Nephron progenitor cell (in vitro differentiated cells): ENCODE data around the gene PTCH2.
"Not testable (repeated sequence)": the region's sequence is repeated elsewhere in the genome, so short reads cannot be mapped to it uniquely, and the experiment has no call there.

Experiments used
- DNase-seq: peaks from one replicate; pipeline ENCODE4 v3.0.0; 2021
- H3K27ac Mint-ChIP-seq: 2 replicates; pipeline ENCODE4 v1.8.0; 2021; ENCODE audit warnings: mild to moderate bottlenecking, moderate library complexity, mixed read lengths
- H3K27me3 Mint-ChIP-seq: 2 replicates; pipeline ENCODE4 v1.8.0; 2021; ENCODE audit warnings: mild to moderate bottlenecking, low read depth, mixed read lengths; ENCODE audit not compliant: poor library complexity
- H3K36me3 Mint-ChIP-seq: 2 replicates; pipeline ENCODE4 v1.8.0; 2021; ENCODE audit warnings: low read depth, mixed read lengths
- H3K4me1 Mint-ChIP-seq: 2 replicates; pipeline ENCODE4 v1.8.0; 2021; ENCODE audit warnings: mixed read lengths
- H3K4me3 Mint-ChIP-seq: 2 replicates; pipeline ENCODE4 v1.8.0; 2021; ENCODE audit warnings: mild to moderate bottlenecking, moderate library complexity, mixed read lengths
- H3K9me3 Mint-ChIP-seq: 2 replicates; pipeline ENCODE4 v1.8.0; 2021; ENCODE audit warnings: mild to moderate bottlenecking, moderate library complexity, mixed read lengths
- TF ChIP-seq, protein P1 (sequence below): fragments of 200-600 bp; sonication (generic); IDR thresholded peaks from 2 replicates; pipeline ENCODE4 v1.5.0; 2021; ENCODE audit warnings: antibody characterized with exemption

Gene PTCH2

DNA sequence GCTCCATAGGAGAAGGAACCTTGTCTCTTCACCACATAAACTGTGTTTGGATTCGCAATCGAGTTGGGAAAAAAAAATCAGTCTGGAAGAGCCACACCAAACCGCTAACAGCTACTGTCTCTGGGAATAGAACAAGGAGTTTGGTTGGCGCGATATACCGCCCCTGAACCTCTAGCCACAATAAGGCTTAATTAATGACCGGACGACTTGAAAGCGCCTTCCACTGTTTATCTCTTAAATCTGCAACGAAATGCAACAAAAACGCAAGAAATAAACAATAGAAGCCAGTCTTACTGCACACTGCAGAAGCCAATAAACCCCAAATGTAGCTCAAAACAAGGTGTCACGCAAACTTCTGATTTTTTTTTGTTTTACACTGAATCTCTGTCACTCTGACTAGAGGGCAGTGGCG, 23.9 kb downstream of the PTCH2 start:
- H3K27me3 Mint-ChIP-seq = peaks cover 6% of the 10 kb centered on the region
- TF ChIP-seq, protein P1, sequence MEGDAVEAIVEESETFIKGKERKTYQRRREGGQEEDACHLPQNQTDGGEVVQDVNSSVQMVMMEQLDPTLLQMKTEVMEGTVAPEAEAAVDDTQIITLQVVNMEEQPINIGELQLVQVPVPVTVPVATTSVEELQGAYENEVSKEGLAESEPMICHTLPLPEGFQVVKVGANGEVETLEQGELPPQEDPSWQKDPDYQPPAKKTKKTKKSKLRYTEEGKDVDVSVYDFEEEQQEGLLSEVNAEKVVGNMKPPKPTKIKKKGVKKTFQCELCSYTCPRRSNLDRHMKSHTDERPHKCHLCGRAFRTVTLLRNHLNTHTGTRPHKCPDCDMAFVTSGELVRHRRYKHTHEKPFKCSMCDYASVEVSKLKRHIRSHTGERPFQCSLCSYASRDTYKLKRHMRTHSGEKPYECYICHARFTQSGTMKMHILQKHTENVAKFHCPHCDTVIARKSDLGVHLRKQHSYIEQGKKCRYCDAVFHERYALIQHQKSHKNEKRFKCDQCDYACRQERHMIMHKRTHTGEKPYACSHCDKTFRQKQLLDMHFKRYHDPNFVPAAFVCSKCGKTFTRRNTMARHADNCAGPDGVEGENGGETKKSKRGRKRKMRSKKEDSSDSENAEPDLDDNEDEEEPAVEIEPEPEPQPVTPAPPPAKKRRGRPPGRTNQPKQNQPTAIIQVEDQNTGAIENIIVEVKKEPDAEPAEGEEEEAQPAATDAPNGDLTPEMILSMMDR = no peak
- peaks cover 18% of the 10 kb centered on the region for H3K36me3 Mint-ChIP-seq
- H3K9me3 Mint-ChIP-seq = peaks cover 9% of the 10 kb centered on the region
- H3K27ac Mint-ChIP-seq = peak overlapping the region; percentile 100
- no peak for DNase-seq
- peak overlapping the region; percentile 80 for H3K4me3 Mint-ChIP-seq
- peaks cover 52% of the 10 kb centered on the region for H3K4me1 Mint-ChIP-seq

DNA sequence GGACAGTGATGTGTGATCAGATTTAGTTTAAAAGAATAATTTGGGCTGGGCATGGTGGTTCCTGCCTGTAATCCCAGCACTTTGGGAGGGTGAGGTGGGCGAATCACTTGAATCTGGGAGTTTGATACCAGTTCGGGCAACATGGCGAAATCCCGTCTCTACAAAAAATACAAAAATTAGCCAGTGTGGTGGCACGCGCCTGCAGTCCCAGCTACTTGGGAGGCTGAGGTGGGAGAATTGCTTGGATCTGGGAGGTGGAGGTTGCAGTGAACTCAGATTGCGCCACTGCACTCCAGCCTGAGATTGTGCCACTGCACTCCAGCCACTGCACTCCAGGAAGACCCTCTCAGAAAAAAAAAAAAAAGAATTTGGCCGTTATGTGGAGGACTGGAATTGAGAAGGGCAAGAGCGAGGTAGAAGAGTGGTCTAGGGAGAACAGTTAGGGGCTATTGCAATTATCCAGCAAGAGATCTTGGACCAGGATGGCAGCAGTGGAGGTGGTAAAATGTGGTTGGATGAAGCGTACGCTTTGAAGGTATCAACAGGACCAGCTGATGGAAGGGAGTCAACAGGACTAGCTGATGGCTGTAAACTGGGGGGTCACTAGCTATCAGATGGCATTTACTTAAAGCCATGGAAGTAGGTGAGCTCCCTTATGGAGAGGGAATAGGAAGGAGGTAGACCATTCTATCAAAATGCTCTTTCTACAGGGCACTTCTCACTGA, 25.1 kb downstream of the PTCH2 start:
- no peak for DNase-seq
- Mint-ChIP-seq H3K4me3 (peak overlapping the region; percentile 47), H3K27me3 (peaks cover 6% of the 10 kb centered on the region), H3K27ac (peak overlapping the region; percentile 33), H3K4me1 (peaks cover 57% of the 10 kb centered on the region), H3K9me3 (peaks cover 9% of the 10 kb centered on the region), H3K36me3 (peaks cover 18% of the 10 kb centered on the region)
- TF ChIP-seq, protein P1 = no peak

DNA sequence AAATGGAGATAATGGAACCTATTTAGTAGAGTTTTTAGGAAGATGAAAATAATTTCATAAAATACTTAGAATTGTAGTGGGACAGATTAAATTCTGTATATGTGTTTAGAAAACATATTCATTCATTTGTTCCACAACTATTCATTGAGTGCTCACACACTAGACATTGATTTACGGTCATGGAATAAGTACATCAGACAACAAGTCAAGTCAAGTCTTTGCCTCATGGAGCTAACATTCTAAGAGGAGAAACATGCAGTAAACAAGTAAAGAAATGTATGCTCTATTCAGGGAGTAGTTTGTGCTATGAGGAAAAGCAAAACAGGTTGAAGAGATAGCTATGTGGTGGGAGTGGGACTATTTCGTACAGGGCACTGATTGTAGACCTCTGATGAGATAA, 25.7 kb downstream of the PTCH2 start:
- no peak overlapping the region for H3K27ac Mint-ChIP-seq
- H3K4me3 Mint-ChIP-seq = peak overlapping the region; percentile 47
- H3K27me3 Mint-ChIP-seq = peaks cover 4% of the 10 kb centered on the region
- TF ChIP-seq, protein P1 = no peak
- DNase-seq = no peak
- H3K4me1 Mint-ChIP-seq = peaks cover 63% of the 10 kb centered on the region
- H3K9me3 Mint-ChIP-seq = peaks cover 9% of the 10 kb centered on the region
- peaks cover 18% of the 10 kb centered on the region for H3K36me3 Mint-ChIP-seq

GRCh38 chr1:44815926-44816325, 27.1 kb downstream of the PTCH2 start:
- Mint-ChIP-seq H3K4me1 (peaks cover 69% of the 10 kb centered on the region), H3K36me3 (peaks cover 18% of the 10 kb centered on the region)
- not testable (repeated sequence) for H3K9me3 Mint-ChIP-seq, DNase-seq, H3K27ac Mint-ChIP-seq, H3K27me3 Mint-ChIP-seq, H3K4me3 Mint-ChIP-seq

- Mint-ChIP-seq H3K27me3 (peaks cover 2% of the 10 kb centered on the region), H3K4me1 (peaks cover 69% of the 10 kb centered on the region), H3K27ac (no peak overlapping the region), H3K9me3 (peaks cover 6% of the 10 kb centered on the region), H3K4me3 (peak overlapping the region; percentile 53), H3K36me3 (peaks cover 15% of the 10 kb centered on the region)
- TF ChIP-seq, protein P1 = no peak
- no peak for DNase-seq
Observed at GRCh38 chr1:44812822-44813543, 30.1 kb downstream of the PTCH2 start.

DNA sequence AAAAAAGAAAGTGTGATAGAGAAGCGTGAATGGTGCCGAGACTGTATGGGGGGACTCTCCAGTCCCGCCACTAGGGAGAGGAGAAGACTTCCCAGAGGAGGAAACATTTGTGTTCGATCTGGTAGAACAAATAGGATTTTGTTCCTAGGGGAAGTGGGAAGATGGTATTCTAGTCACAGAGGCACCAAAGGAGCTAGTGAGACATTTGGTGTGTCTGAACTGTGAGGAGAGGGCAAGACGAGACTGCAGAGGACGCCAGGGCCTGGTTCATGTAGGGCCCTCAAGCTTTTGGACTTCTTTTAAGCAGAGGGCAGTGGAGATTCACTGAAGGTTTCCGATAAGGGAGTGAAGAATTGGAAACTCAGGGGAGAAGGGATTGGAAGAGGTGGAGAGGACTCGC, 31.8 kb downstream of the PTCH2 start:
- H3K27me3 Mint-ChIP-seq = no peaks in the 10 kb centered on the region
- TF ChIP-seq, protein P1 = no peak
- peak overlapping the region; percentile 8 for H3K4me3 Mint-ChIP-seq
- H3K36me3 Mint-ChIP-seq = peaks cover 14% of the 10 kb centered on the region
- peaks cover 76% of the 10 kb centered on the region for H3K4me1 Mint-ChIP-seq
- peak overlapping the region; percentile 0 for H3K27ac Mint-ChIP-seq
- no peaks in the 10 kb centered on the region for H3K9me3 Mint-ChIP-seq
- no peak for DNase-seq

GRCh38 chr1:44810762-44811105, 32.3 kb downstream of the PTCH2 start:
- Mint-ChIP-seq H3K36me3 (peaks cover 14% of the 10 kb centered on the region), H3K27ac (peak overlapping the region; percentile 0)
- H3K27me3 Mint-ChIP-seq = not testable (repeated sequence)

More at GRCh38 chr1:44810762-44811105, 32.3 kb downstream of the PTCH2 start:
- peak overlapping the region; percentile 8 for H3K4me3 Mint-ChIP-seq
- peaks cover 76% of the 10 kb centered on the region for H3K4me1 Mint-ChIP-seq
- not testable (repeated sequence) for DNase-seq, H3K9me3 Mint-ChIP-seq
